HepG2 (cell line): ENCODE measurements around the gene EFNA3. TPM values are rescaled to one million over a fixed set of nuclear protein-coding genes. Genes with fewer than 3 reads are reported as not detected.

Experiments
- GRHL1 ChIP-seq: sonication (generic); formaldehyde crosslinking; conservative IDR thresholded peaks from 2 replicates; pipeline ENCODE4 v1.8.0; 2022; ENCODE audit warnings: missing genetic modification reagents
- KLF12 ChIP-seq: sonication (generic); formaldehyde crosslinking; IDR thresholded peaks from 2 replicates; pipeline ENCODE4 v1.4.0; 2020; ENCODE audit warnings: missing genetic modification reagents, borderline replicate concordance
- LRRFIP1 ChIP-seq: sonication (generic); formaldehyde crosslinking; conservative IDR thresholded peaks from 2 replicates; pipeline ENCODE4 v1.4.0; 2020; ENCODE audit warnings: missing genetic modification reagents
- NR0B2 ChIP-seq: sonication (generic); formaldehyde crosslinking; IDR thresholded peaks from 2 replicates; pipeline ENCODE4 v1.4.0; 2020; ENCODE audit warnings: mild to moderate bottlenecking, missing genetic modification reagents
- RARG ChIP-seq: sonication (generic); formaldehyde crosslinking; IDR thresholded peaks from 2 replicates; pipeline ENCODE4 v1.4.0; 2020; ENCODE audit warnings: low read depth, mild to moderate bottlenecking, missing genetic modification reagents
- RFX5 ChIP-seq: IDR thresholded peaks from 2 replicates; pipeline ENCODE4 v1.6.1; 2011; ENCODE audit warnings: low read depth, low read length, improper control_type of control experiment
- SETDB1 ChIP-seq: sonication (generic); formaldehyde crosslinking; IDR thresholded peaks from 2 replicates; pipeline ENCODE4 v1.5.1; 2020; ENCODE audit warnings: missing genetic modification reagents, mild to moderate bottlenecking, borderline replicate concordance
- SP1 ChIP-seq, 2 experiments: fragments of 450-650 bp in 1 of 2; sonication (generic) in 1 of 2; formaldehyde crosslinking in 1 of 2; IDR thresholded peaks; 2 replicates each; pipeline versions ENCODE4 v1.4.0 to v1.6.1; 2016 to 2020; ENCODE audit warnings: missing genetic modification reagents in 1 of 2
- STAT6 ChIP-seq: sonication (generic); formaldehyde crosslinking; IDR thresholded peaks from 2 replicates; pipeline ENCODE4 v1.4.0; 2020; ENCODE audit warnings: missing genetic modification reagents, mild to moderate bottlenecking, borderline replicate concordance
- ZFP37 ChIP-seq: sonication (generic); formaldehyde crosslinking; IDR thresholded peaks from 2 replicates; pipeline ENCODE4 v1.4.0; 2020; ENCODE audit warnings: missing genetic modification reagents, borderline replicate concordance
- ZNF30 ChIP-seq: sonication (generic); formaldehyde crosslinking; IDR thresholded peaks from 2 replicates; pipeline ENCODE4 v1.5.0; 2020; ENCODE audit warnings: mild to moderate bottlenecking, missing genetic modification reagents
- ZNF513 ChIP-seq: sonication (generic); formaldehyde crosslinking; conservative IDR thresholded peaks from 2 replicates; pipeline ENCODE4 v1.5.0; 2020; ENCODE audit warnings: missing genetic modification reagents
- ZNF629 ChIP-seq: sonication (generic); formaldehyde crosslinking; conservative IDR thresholded peaks from 2 replicates; pipeline ENCODE4 v1.5.0; 2020; ENCODE audit warnings: missing genetic modification reagents
- ZNF777 ChIP-seq: sonication (generic); formaldehyde crosslinking; IDR thresholded peaks from 2 replicates; pipeline ENCODE4 v1.4.0; 2020; ENCODE audit warnings: missing genetic modification reagents
- polyA plus RNA-seq, 8 experiments: library from polyadenylated mRNA; depleted of rRNA in 3 of 8; stranded (reverse) in 7 of 8; unstranded in 1 of 8; fragments of >200 nt; fragmentation: Illumina TruSeq in 4 of 8; extraction: Trizol in 4 of 8; gene quantifications; 2 replicates each; pipeline versions ENCODE4 v1.2.1 to v1.2.3, GENCODE V29; 2011 to 2016; ENCODE audit warnings: low read depth in 4 of 8, missing spikeins in 1 of 8, mixed read lengths in 1 of 8; ENCODE audit not compliant: insufficient read depth in 1 of 8
- total RNA-seq, 5 experiments: library from RNA; depleted of rRNA; stranded (reverse); fragments of >200 nt; fragmentation: Illumina TruSeq; extraction: Trizol; gene quantifications; 2 replicates each; pipeline ENCODE4 v1.2.3, GENCODE V29; 2016; ENCODE audit warnings: low read depth in 1 of 5

Gene EFNA3
- total and polyA plus RNA-seq, 2 of the 13 experiments (the other 11 are each of a cell fraction or from before 2014, with no cell fraction given) = 1.0 to 5.7 TPM

DNA sequence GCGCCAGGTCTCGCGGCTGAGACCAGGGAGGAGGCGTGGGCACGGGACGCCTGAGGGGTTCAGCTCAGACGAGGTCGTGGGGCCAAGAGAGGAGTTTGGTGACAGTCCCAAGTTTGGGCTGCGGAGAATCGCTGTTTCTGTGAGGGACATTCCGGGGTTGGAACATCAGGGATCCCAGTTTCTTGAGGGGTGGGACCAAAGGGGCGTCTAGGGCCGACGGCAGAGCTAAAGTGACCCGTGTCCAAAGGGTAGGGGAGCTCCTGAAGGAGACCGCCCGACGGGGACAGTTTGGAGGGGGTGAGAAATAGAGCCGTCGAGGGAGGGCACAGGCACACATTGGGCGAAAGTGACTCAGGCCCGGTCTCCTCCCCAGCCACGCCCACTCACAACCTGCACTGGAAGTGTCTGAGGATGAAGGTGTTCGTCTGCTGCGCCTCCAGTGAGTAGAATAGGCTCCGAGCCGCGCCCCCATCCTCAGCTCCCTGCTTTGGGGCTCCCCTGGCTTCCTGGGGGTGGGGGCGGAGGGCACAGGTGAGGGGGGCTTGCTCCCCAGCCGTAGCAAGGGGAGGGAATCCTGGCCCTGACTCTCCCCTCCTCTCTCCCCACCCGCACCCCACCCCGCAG, 7.0 kb downstream of the EFNA3 start (continued):
- TF ChIP-seq LRRFIP1 (CRISPR knock-in tag) = no peak
- no peak for TF ChIP-seq STAT6 (CRISPR knock-in tag)
- TF ChIP-seq GRHL1 (CRISPR knock-in tag) = no peak
- no peak for TF ChIP-seq KLF12
- no peak for TF ChIP-seq NR0B2 (CRISPR knock-in tag)
- no peak for TF ChIP-seq ZNF629 (CRISPR knock-in tag)
- TF ChIP-seq RFX5 = no peak
- TF ChIP-seq RARG = no peak
- no peak for TF ChIP-seq ZNF30 (CRISPR knock-in tag)
- no peak for TF ChIP-seq ZFP37 (CRISPR knock-in tag)
- TF ChIP-seq SP1 (IDR thresholded peaks at IDR 0.05) = no peak
- no peak for TF ChIP-seq SP1 (CRISPR knock-in tag; IDR thresholded peaks at IDR 0.05)
- TF ChIP-seq ZNF513 = no peak
- no peak for TF ChIP-seq SETDB1 (CRISPR knock-in tag)
- peak; percentile 91 for TF ChIP-seq ZNF777 (CRISPR knock-in tag)
